Skeletal muscle satellite cell (primary cell): ENCODE measurements around the gene CENPF.
A peak's percentile ranks its signal among the peaks of the same experiment; 100 is the strongest.
"Not testable (repeated sequence)": the region's sequence is repeated elsewhere in the genome, so short reads cannot be mapped to it uniquely, and the experiment has no call there.

Source experiments
- H3K27me3 ChIP-seq: 2 replicates; pipeline ENCODE4 v1.7.0; 2013; ENCODE audit warnings: low read length; ENCODE audit not compliant: control insufficient read depth, insufficient read depth
- H3K36me3 ChIP-seq: 2 replicates; pipeline ENCODE4 v1.7.0; 2013; ENCODE audit warnings: mild to moderate bottlenecking, control low read depth, low read length; ENCODE audit not compliant: insufficient read depth
- H3K4me1 ChIP-seq: 2 replicates; pipeline ENCODE4 v1.7.0; 2013; ENCODE audit warnings: low read length; ENCODE audit not compliant: control insufficient read depth, insufficient read depth
- H3K4me2 ChIP-seq: 2 replicates; pipeline ENCODE4 v1.7.0; 2013; ENCODE audit warnings: mild to moderate bottlenecking, low read length
- H3K4me3 ChIP-seq: 2 replicates; pipeline ENCODE4 v1.7.0; 2013; ENCODE audit warnings: low read length
- H3K9ac ChIP-seq: 2 replicates; pipeline ENCODE4 v1.7.0; 2013; ENCODE audit warnings: mild to moderate bottlenecking, low read depth, low read length, moderate library complexity
- H3K9me3 ChIP-seq: replicated peaks from 2 replicates; pipeline ENCODE4 v1.7.0; 2013; ENCODE audit warnings: mild to moderate bottlenecking, control low read depth, low read length

CENPF gene

GRCh38 chr1:214670098-214670497, 67.1 kb downstream of the CENPF start:
- no peak overlapping the region for H3K4me2 ChIP-seq
- no peaks in the 10 kb centered on the region for H3K9me3 ChIP-seq
- H3K27me3 ChIP-seq, result no peaks in the 10 kb centered on the region
- H3K4me3 ChIP-seq, result no peak overlapping the region
- H3K4me1 ChIP-seq, result no peaks in the 10 kb centered on the region
- H3K36me3 ChIP-seq, result peaks cover 12% of the 10 kb centered on the region
- H3K9ac ChIP-seq, result no peak overlapping the region

GRCh38 chr1:214673029-214673428, 70.0 kb downstream of the CENPF start:
- not testable (repeated sequence) for H3K27me3 ChIP-seq, H3K9ac ChIP-seq, H3K4me1 ChIP-seq, H3K4me3 ChIP-seq, H3K9me3 ChIP-seq, H3K4me2 ChIP-seq, H3K36me3 ChIP-seq

GRCh38 chr1:214673576-214673975, 70.6 kb downstream of the CENPF start:
- Histone ChIP-seq H3K4me1 (peaks cover 8% of the 10 kb centered on the region), H3K9ac (no peak overlapping the region), H3K4me2 (no peak overlapping the region), H3K27me3 (no peaks in the 10 kb centered on the region), H3K9me3 (no peaks in the 10 kb centered on the region), H3K4me3 (no peak overlapping the region), H3K36me3 (peaks cover 3% of the 10 kb centered on the region)

GRCh38 chr1:214675524-214675923, 72.5 kb downstream of the CENPF start:
- H3K36me3 ChIP-seq, H3K27me3 ChIP-seq, H3K4me2 ChIP-seq, H3K9ac ChIP-seq, H3K9me3 ChIP-seq, H3K4me3 ChIP-seq: not testable (repeated sequence)
- peaks cover 14% of the 10 kb centered on the region for H3K4me1 ChIP-seq

- Histone ChIP-seq H3K27me3 (no peaks in the 10 kb centered on the region), H3K4me2 (no peak overlapping the region), H3K4me1 (peaks cover 14% of the 10 kb centered on the region), H3K36me3 (peaks cover 3% of the 10 kb centered on the region), H3K9ac (no peak overlapping the region), H3K4me3 (no peak overlapping the region), H3K9me3 (no peaks in the 10 kb centered on the region)
Observed at GRCh38 chr1:214676747-214677146, 73.8 kb downstream of the CENPF start.

GRCh38 chr1:214677945-214678344, 75.0 kb downstream of the CENPF start:
- no peaks in the 10 kb centered on the region for H3K36me3 ChIP-seq

GRCh38 chr1:214678386-214678785, 75.4 kb downstream of the CENPF start:
- H3K4me3 ChIP-seq, result no peak overlapping the region
- no peaks in the 10 kb centered on the region for H3K36me3 ChIP-seq
- H3K4me2 ChIP-seq, result peak overlapping the region; percentile 39
- H3K27me3 ChIP-seq, result no peaks in the 10 kb centered on the region
- H3K4me1 ChIP-seq, result peaks cover 14% of the 10 kb centered on the region
- H3K9ac ChIP-seq, result no peak overlapping the region
- no peaks in the 10 kb centered on the region for H3K9me3 ChIP-seq

More at GRCh38 chr1:214677945-214678344, 75.0 kb downstream of the CENPF start:
- peak overlapping the region; percentile 39 for H3K4me2 ChIP-seq
- no peaks in the 10 kb centered on the region for H3K27me3 ChIP-seq
- no peak overlapping the region for H3K9ac ChIP-seq
- no peak overlapping the region for H3K4me3 ChIP-seq
- no peaks in the 10 kb centered on the region for H3K9me3 ChIP-seq
- peaks cover 14% of the 10 kb centered on the region for H3K4me1 ChIP-seq

- H3K4me3 ChIP-seq, result no peak overlapping the region
- no peak overlapping the region for H3K9ac ChIP-seq
- peaks cover 5% of the 10 kb centered on the region for H3K4me1 ChIP-seq
- no peaks in the 10 kb centered on the region for H3K9me3 ChIP-seq
- no peaks in the 10 kb centered on the region for H3K36me3 ChIP-seq
- no peaks in the 10 kb centered on the region for H3K27me3 ChIP-seq
- no peak overlapping the region for H3K4me2 ChIP-seq
Observed at GRCh38 chr1:214683621-214684020, 80.6 kb downstream of the CENPF start.

GRCh38 chr1:214685906-214686305, 82.9 kb downstream of the CENPF start:
- no peak overlapping the region for H3K9ac ChIP-seq
- H3K4me3 ChIP-seq, result no peak overlapping the region
- H3K27me3 ChIP-seq, result no peaks in the 10 kb centered on the region
- H3K36me3 ChIP-seq, result no peaks in the 10 kb centered on the region
- H3K4me2 ChIP-seq, result no peak overlapping the region
- no peaks in the 10 kb centered on the region for H3K9me3 ChIP-seq
- H3K4me1 ChIP-seq, result no peaks in the 10 kb centered on the region

GRCh38 chr1:214686497-214686896, 83.5 kb downstream of the CENPF start:
- no peaks in the 10 kb centered on the region for H3K9me3 ChIP-seq
- H3K4me1 ChIP-seq, result no peaks in the 10 kb centered on the region
- no peak overlapping the region for H3K9ac ChIP-seq
- no peak overlapping the region for H3K4me2 ChIP-seq
- H3K36me3 ChIP-seq, result no peaks in the 10 kb centered on the region
- no peak overlapping the region for H3K4me3 ChIP-seq
- H3K27me3 ChIP-seq, result no peaks in the 10 kb centered on the region

GRCh38 chr1:214688891-214689290, 85.9 kb downstream of the CENPF start:
- Histone ChIP-seq H3K4me3 (no peak overlapping the region), H3K4me2 (no peak overlapping the region), H3K36me3 (no peaks in the 10 kb centered on the region), H3K4me1 (no peaks in the 10 kb centered on the region), H3K9ac (no peak overlapping the region), H3K9me3 (no peaks in the 10 kb centered on the region), H3K27me3 (no peaks in the 10 kb centered on the region)

GRCh38 chr1:214694769-214695168, 91.8 kb downstream of the CENPF start:
- H3K36me3 ChIP-seq, result no peaks in the 10 kb centered on the region
- H3K4me3 ChIP-seq, result no peak overlapping the region
- no peaks in the 10 kb centered on the region for H3K27me3 ChIP-seq
- no peaks in the 10 kb centered on the region for H3K4me1 ChIP-seq
- H3K9me3 ChIP-seq, result no peaks in the 10 kb centered on the region
- no peak overlapping the region for H3K4me2 ChIP-seq
- no peak overlapping the region for H3K9ac ChIP-seq
